WTC11 (cell line): ENCODE data around the gene DDX20. TPM values are rescaled to one million over a fixed set of nuclear protein-coding genes. Genes with fewer than 3 reads are reported as not detected.

ENCODE experiments used
- ATAC-seq: fragments of 200-7000 bp; cut with Tn5 transposase; 2 replicates; pipeline ENCODE4 v1.10.0; 2021; ENCODE audit warnings: mild to moderate bottlenecking, moderate library complexity
- CTCF ChIA-PET: fragments of 300-600 bp; sonication (Branson Sonifier 250); formaldehyde crosslinking; loops from one replicate; lab custom pipeline; 2021; ENCODE audit warnings: antibody characterized with exemption; lab: Charles Lee
- POLR2A ChIA-PET: fragments of 350-600 bp; sonication (Branson Sonifier 250); formaldehyde crosslinking; loops from one replicate; lab custom pipeline; 2021; ENCODE audit warnings: antibody characterized with exemption; lab: Charles Lee
- DNase-seq: peaks from one replicate; pipeline ENCODE4 v3.0.0; 2021; ENCODE audit warnings: low spot score
- H3K27ac Mint-ChIP-seq: 2 replicates; pipeline ENCODE4 v1.8.0; 2021; ENCODE audit warnings: mixed read lengths
- H3K27me3 Mint-ChIP-seq: 2 replicates; pipeline ENCODE4 v1.8.0; 2021; ENCODE audit warnings: low read depth, mild to moderate bottlenecking, moderate library complexity, mixed read lengths
- H3K36me3 Mint-ChIP-seq: 2 replicates; pipeline ENCODE4 v1.8.0; 2021; ENCODE audit warnings: mixed read lengths
- H3K4me1 Mint-ChIP-seq: 2 replicates; pipeline ENCODE4 v1.8.0; 2022; ENCODE audit warnings: mixed read lengths
- H3K4me3 Mint-ChIP-seq: 2 replicates; pipeline ENCODE4 v1.8.0; 2021; ENCODE audit warnings: mild to moderate bottlenecking, moderate library complexity, mixed read lengths
- H3K9me3 Mint-ChIP-seq: 2 replicates; pipeline ENCODE4 v1.8.0; 2021; ENCODE audit warnings: mixed read lengths
- ATF1 ChIP-seq: sonication (generic); formaldehyde crosslinking; IDR thresholded peaks from 2 replicates; pipeline ENCODE4 v1.8.1; 2023; ENCODE audit warnings: mild to moderate bottlenecking, moderate library complexity, missing genetic modification reagents
- CREM ChIP-seq: sonication (generic); formaldehyde crosslinking; IDR thresholded peaks from 2 replicates; pipeline ENCODE4 v1.8.1; 2022; ENCODE audit warnings: mild to moderate bottlenecking, missing genetic modification reagents, moderate library complexity
- GRHL2 ChIP-seq: fragments of 250-450 bp; sonication (Bioruptor Pico); IDR thresholded peaks from 2 replicates; pipeline ENCODE4 v1.8.0; 2022; ENCODE audit warnings: mild to moderate bottlenecking, moderate library complexity; ENCODE audit not compliant: insufficient replicate concordance, severe bottlenecking
- MXD4 ChIP-seq: fragments of 250-450 bp; sonication (Bioruptor Pico); IDR thresholded peaks from 2 replicates; pipeline ENCODE4 v1.8.0; 2021; ENCODE audit warnings: mild to moderate bottlenecking, moderate library complexity, borderline replicate concordance
- ZNF232 ChIP-seq: sonication (generic); formaldehyde crosslinking; IDR thresholded peaks from 2 replicates; pipeline ENCODE4 v1.8.0; 2022; ENCODE audit warnings: mild to moderate bottlenecking, missing genetic modification reagents
- ZNF423 ChIP-seq: fragments of 250-450 bp; sonication (Bioruptor Pico); IDR thresholded peaks from 2 replicates; pipeline ENCODE4 v2.1.2; 2022; ENCODE audit warnings: mild to moderate bottlenecking, moderate library complexity
- total RNA-seq: library from RNA; stranded (reverse); gene quantifications from 3 replicates; pipeline ENCODE4 v1.2.3, GENCODE V29; 2021
- TF ChIP-seq, protein P1 (sequence below): fragments of 250-450 bp; sonication (Bioruptor Pico); IDR thresholded peaks from 2 replicates; pipeline ENCODE4 v1.9.0; 2021; ENCODE audit warnings: mild to moderate bottlenecking, borderline replicate concordance
- TF ChIP-seq, protein P2 (sequence below): fragments of 250-450 bp; sonication (Bioruptor Pico); IDR thresholded peaks from 2 replicates; pipeline ENCODE4 v1.9.0; 2021; ENCODE audit warnings: mild to moderate bottlenecking
- TF ChIP-seq, protein P3 (sequence below): fragments of 250-450 bp; sonication (Bioruptor Pico); IDR thresholded peaks from 2 replicates; pipeline ENCODE4 v1.9.0; 2021; ENCODE audit warnings: moderate library complexity, mild to moderate bottlenecking, inconsistent platforms, borderline replicate concordance
- TF ChIP-seq, protein P4 (sequence below): fragments of 200-600 bp; IDR thresholded peaks from 2 replicates; pipeline ENCODE4 v1.8.0; 2022; ENCODE audit warnings: antibody characterized with exemption
- TF ChIP-seq, protein P5 (sequence below): sonication (generic); formaldehyde crosslinking; IDR thresholded peaks from 2 replicates; pipeline ENCODE4 v1.8.0; 2022; ENCODE audit warnings: mild to moderate bottlenecking, missing genetic modification reagents
- TF ChIP-seq, protein P6 (sequence below): fragments of 250-450 bp; sonication (Bioruptor Pico); conservative IDR thresholded peaks from 2 replicates; pipeline ENCODE4 v1.9.0; 2021; ENCODE audit warnings: mild to moderate bottlenecking
- TF ChIP-seq, protein P7 (sequence below): fragments of 250-450 bp; sonication (Bioruptor Pico); IDR thresholded peaks from 2 replicates; pipeline ENCODE4 v1.8.0; 2021; ENCODE audit warnings: mild to moderate bottlenecking
- TF ChIP-seq, protein P8 (sequence below): sonication (generic); formaldehyde crosslinking; IDR thresholded peaks from 2 replicates; pipeline ENCODE4 v1.8.1; 2022; ENCODE audit warnings: low read depth, missing genetic modification reagents, borderline replicate concordance

The DDX20 gene
- total RNA-seq, 1 experiment from 2014 or later, result 19.3 TPM

DNA sequence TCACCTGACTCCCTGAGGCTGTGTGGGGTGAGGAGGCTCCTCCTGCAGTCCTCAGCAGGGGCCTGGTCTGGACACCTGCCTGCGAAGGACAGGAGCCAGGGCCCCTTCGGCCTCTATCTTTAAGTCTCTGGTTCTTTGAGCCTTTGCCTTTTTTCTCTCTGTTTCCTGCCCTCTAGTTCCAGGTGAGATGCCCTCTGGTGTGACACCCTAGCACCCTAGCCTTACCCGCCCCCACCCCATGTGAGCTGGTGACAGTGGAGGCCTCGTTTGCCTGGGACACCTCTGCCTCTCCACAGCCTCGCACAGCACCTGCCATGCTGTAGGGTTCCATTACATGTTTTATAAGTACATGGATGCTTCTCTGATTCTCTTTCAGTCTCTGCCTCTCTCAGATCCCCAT is 47.3 kb downstream of the DDX20 start:
- H3K4me3 Mint-ChIP-seq, result no peak overlapping the region
- ATAC-seq, result no peak
- H3K36me3 Mint-ChIP-seq, result peaks cover 2% of the 10 kb centered on the region; the same call in 1 of the 2 replicates
- ChIA-PET CTCF (interaction anchor here (1.2 kb wide), 1 partner anchor 534 kb away, joined by 3 read pairs; no protein-coding TSS in a partner anchor), POLR2A (interaction anchor here (0.6 kb wide), 1 partner anchor 214 kb away, joined by 5 read pairs; no protein-coding TSS in a partner anchor)
- no peak for DNase-seq
- no peaks in the 10 kb centered on the region for H3K4me1 Mint-ChIP-seq
- no peaks in the 10 kb centered on the region for H3K9me3 Mint-ChIP-seq
- no peak overlapping the region for H3K27ac Mint-ChIP-seq
- H3K27me3 Mint-ChIP-seq, result no peaks in the 10 kb centered on the region
- TF ChIP-seq ZNF423 (CRISPR knock-in tag) (no peak), MXD4 (CRISPR knock-in tag) (no peak), ZNF232 (CRISPR knock-in tag) (no peak), CREM (CRISPR knock-in tag) (no peak), ATF1 (no peak), GRHL2 (CRISPR knock-in tag) (no peak)
- TF ChIP-seq, protein P1, sequence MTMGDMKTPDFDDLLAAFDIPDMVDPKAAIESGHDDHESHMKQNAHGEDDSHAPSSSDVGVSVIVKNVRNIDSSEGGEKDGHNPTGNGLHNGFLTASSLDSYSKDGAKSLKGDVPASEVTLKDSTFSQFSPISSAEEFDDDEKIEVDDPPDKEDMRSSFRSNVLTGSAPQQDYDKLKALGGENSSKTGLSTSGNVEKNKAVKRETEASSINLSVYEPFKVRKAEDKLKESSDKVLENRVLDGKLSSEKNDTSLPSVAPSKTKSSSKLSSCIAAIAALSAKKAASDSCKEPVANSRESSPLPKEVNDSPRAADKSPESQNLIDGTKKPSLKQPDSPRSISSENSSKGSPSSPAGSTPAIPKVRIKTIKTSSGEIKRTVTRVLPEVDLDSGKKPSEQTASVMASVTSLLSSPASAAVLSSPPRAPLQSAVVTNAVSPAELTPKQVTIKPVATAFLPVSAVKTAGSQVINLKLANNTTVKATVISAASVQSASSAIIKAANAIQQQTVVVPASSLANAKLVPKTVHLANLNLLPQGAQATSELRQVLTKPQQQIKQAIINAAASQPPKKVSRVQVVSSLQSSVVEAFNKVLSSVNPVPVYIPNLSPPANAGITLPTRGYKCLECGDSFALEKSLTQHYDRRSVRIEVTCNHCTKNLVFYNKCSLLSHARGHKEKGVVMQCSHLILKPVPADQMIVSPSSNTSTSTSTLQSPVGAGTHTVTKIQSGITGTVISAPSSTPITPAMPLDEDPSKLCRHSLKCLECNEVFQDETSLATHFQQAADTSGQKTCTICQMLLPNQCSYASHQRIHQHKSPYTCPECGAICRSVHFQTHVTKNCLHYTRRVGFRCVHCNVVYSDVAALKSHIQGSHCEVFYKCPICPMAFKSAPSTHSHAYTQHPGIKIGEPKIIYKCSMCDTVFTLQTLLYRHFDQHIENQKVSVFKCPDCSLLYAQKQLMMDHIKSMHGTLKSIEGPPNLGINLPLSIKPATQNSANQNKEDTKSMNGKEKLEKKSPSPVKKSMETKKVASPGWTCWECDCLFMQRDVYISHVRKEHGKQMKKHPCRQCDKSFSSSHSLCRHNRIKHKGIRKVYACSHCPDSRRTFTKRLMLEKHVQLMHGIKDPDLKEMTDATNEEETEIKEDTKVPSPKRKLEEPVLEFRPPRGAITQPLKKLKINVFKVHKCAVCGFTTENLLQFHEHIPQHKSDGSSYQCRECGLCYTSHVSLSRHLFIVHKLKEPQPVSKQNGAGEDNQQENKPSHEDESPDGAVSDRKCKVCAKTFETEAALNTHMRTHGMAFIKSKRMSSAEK (CRISPR knock-in tag), result no peak
- TF ChIP-seq, protein P2, sequence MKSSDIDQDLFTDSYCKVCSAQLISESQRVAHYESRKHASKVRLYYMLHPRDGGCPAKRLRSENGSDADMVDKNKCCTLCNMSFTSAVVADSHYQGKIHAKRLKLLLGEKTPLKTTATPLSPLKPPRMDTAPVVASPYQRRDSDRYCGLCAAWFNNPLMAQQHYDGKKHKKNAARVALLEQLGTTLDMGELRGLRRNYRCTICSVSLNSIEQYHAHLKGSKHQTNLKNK (CRISPR knock-in tag), result no peak
- TF ChIP-seq, protein P3, sequence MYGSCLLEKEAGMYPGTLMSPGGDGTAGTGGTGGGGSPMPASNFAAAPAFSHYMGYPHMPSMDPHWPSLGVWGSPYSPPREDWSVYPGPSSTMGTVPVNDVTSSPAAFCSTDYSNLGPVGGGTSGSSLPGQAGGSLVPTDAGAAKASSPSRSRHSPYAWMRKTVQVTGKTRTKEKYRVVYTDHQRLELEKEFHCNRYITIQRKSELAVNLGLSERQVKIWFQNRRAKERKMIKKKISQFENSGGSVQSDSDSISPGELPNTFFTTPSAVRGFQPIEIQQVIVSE, result no peak
- TF ChIP-seq, protein P4, sequence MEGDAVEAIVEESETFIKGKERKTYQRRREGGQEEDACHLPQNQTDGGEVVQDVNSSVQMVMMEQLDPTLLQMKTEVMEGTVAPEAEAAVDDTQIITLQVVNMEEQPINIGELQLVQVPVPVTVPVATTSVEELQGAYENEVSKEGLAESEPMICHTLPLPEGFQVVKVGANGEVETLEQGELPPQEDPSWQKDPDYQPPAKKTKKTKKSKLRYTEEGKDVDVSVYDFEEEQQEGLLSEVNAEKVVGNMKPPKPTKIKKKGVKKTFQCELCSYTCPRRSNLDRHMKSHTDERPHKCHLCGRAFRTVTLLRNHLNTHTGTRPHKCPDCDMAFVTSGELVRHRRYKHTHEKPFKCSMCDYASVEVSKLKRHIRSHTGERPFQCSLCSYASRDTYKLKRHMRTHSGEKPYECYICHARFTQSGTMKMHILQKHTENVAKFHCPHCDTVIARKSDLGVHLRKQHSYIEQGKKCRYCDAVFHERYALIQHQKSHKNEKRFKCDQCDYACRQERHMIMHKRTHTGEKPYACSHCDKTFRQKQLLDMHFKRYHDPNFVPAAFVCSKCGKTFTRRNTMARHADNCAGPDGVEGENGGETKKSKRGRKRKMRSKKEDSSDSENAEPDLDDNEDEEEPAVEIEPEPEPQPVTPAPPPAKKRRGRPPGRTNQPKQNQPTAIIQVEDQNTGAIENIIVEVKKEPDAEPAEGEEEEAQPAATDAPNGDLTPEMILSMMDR, result no peak
- TF ChIP-seq, protein P5, sequence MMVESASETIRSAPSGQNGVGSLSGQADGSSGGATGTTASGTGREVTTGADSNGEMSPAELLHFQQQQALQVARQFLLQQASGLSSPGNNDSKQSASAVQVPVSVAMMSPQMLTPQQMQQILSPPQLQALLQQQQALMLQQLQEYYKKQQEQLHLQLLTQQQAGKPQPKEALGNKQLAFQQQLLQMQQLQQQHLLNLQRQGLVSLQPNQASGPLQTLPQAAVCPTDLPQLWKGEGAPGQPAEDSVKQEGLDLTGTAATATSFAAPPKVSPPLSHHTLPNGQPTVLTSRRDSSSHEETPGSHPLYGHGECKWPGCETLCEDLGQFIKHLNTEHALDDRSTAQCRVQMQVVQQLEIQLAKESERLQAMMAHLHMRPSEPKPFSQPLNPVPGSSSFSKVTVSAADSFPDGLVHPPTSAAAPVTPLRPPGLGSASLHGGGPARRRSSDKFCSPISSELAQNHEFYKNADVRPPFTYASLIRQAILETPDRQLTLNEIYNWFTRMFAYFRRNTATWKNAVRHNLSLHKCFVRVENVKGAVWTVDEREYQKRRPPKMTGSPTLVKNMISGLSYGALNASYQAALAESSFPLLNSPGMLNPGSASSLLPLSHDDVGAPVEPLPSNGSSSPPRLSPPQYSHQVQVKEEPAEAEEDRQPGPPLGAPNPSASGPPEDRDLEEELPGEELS, result no peak
- TF ChIP-seq, protein P6, sequence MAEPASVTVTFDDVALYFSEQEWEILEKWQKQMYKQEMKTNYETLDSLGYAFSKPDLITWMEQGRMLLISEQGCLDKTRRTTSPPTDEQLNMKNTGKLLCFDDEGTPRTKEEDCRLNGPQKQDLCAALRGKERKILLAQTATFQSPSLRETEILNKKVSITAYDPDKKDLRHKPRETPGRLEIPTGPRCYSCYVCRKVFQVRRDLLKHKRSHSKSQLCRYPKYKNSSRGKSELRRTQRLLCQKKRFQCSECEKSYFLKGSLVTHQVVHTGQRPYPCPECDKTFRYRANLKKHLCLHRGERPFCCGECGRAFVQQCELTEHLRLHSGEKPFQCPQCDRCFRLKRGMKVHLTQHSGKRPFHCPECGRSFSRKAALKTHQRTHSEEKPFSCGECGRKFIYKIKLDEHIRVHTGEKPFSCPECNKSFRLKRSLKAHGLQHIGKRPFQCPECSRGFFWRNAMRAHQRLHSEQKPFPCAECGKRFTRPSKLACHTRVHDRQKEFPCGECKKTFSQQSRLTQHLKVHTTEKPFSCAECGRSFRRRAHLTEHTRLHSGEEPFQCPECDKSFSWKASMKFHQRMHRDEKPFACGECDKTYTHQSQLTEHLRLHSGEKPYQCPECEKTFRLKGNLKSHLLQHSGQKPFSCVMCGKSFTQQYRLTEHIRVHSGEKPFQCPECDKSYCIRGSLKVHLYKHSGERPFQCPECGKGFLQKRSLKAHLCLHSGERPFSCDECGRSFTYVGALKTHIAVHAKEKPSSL, result no peak
- TF ChIP-seq, protein P7, sequence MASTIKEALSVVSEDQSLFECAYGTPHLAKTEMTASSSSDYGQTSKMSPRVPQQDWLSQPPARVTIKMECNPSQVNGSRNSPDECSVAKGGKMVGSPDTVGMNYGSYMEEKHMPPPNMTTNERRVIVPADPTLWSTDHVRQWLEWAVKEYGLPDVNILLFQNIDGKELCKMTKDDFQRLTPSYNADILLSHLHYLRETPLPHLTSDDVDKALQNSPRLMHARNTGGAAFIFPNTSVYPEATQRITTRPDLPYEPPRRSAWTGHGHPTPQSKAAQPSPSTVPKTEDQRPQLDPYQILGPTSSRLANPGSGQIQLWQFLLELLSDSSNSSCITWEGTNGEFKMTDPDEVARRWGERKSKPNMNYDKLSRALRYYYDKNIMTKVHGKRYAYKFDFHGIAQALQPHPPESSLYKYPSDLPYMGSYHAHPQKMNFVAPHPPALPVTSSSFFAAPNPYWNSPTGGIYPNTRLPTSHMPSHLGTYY (CRISPR knock-in tag), result no peak
- TF ChIP-seq, protein P8, sequence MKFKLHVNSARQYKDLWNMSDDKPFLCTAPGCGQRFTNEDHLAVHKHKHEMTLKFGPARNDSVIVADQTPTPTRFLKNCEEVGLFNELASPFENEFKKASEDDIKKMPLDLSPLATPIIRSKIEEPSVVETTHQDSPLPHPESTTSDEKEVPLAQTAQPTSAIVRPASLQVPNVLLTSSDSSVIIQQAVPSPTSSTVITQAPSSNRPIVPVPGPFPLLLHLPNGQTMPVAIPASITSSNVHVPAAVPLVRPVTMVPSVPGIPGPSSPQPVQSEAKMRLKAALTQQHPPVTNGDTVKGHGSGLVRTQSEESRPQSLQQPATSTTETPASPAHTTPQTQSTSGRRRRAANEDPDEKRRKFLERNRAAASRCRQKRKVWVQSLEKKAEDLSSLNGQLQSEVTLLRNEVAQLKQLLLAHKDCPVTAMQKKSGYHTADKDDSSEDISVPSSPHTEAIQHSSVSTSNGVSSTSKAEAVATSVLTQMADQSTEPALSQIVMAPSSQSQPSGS (CRISPR knock-in tag), result no peak
- TF ChIP-seq, all 79 proteins: peak for 0
